ENCODE data around the gene SIGLECL1.

Gene SIGLECL1

DNA sequence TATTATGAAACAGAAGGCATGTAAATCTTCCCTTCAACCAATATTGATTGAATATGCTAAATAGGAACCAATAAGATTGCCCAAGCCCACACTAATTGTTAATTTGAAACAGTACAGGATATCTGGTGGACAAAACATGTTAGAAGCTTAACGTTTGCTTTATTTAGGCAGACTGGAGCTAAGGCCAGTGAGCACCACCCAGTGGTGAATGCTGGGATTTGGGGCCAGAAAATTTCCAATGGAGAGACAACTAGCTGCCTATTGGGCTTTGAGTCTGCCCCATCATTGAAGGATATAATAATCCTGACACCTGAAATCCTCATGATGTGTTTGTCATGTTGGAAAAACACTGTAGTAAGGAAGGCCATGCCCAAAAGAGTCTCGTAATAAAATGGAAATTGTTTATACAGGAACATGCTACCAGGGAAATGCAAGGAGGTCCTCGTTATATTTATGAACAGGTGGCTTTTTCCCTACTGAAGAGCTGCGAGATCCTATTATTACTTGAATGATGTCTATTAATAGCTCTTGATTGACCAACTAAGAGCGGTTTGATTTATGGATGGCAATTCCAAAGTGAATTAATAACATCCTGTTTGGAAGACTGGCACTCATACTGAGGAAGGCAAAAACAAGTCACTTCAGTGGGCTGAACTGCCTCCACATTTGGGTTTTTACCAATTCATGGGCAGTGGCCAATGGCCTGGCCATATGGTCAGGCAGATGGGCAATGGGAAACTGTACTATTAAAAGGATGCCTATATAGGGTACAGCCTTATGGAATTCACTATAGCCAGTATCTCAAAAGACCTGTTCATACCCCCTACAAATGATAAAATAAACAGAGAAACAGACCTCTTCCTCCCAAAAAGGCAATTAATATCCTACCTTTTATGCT is 8.7 kb downstream of the SIGLECL1 start:
- H3K4me3 ChIP-seq (ENCODE audit: low read depth, low read length) = no peak overlapping the region
- DNase-seq (ENCODE audit: low read depth) = peak; percentile 68
- TF ChIP-seq, protein P1, sequence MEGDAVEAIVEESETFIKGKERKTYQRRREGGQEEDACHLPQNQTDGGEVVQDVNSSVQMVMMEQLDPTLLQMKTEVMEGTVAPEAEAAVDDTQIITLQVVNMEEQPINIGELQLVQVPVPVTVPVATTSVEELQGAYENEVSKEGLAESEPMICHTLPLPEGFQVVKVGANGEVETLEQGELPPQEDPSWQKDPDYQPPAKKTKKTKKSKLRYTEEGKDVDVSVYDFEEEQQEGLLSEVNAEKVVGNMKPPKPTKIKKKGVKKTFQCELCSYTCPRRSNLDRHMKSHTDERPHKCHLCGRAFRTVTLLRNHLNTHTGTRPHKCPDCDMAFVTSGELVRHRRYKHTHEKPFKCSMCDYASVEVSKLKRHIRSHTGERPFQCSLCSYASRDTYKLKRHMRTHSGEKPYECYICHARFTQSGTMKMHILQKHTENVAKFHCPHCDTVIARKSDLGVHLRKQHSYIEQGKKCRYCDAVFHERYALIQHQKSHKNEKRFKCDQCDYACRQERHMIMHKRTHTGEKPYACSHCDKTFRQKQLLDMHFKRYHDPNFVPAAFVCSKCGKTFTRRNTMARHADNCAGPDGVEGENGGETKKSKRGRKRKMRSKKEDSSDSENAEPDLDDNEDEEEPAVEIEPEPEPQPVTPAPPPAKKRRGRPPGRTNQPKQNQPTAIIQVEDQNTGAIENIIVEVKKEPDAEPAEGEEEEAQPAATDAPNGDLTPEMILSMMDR (IDR thresholded peaks at IDR 0.05; ENCODE audit: insufficient read depth, low read depth, low read length, missing control alignments) = peak; percentile 87

DNA sequence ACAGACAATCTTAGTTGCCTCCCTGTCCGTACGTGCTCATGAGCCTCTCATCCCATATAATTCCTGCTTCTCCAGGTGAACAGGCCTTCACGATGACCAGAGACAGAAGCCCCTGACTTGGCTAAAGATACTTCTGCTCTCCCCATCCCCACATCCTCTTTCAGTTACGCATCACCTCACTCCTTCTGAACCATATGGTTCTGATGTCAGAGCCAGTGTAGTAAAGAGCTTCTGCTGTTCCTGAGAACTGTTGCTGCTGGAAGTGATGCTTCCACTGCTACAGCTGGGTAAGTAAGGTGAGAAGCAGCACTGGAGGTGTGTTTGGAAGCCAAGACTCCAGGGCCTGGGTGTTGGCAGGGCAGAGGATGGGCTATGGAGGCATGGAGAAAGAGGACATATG is 12.9 kb downstream of the SIGLECL1 start:
- TF ChIP-seq, protein P1 (IDR thresholded peaks at IDR 0.05; ENCODE audit: insufficient read depth, low read depth, low read length, missing control alignments) = no peak
- no peak for DNase-seq (ENCODE audit: low read depth)
- H3K4me3 ChIP-seq (ENCODE audit: low read depth, low read length) = no peak overlapping the region

DNA sequence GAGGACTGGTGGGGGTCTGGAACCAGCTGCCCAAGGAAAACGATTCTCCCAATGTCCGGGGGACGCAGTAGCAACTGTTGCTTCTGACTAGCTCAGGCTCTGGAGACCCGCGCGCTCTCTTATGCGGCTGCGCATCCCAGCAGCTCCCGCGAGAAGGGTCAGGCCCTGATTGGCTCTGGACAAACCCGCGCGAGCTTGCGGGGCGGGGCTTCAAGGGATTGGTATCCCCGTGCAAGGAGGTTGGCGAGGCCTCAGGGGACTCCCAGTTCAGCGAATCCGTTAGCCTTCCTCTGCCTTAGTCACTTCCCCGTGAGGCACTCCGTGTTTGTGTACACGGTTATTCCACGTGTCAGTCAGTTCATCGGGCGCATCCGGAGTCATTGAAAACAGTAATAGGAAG is 20.2 kb downstream of the SIGLECL1 start:
- no peak overlapping the region for H3K4me3 ChIP-seq (ENCODE audit: low read depth, low read length)
- DNase-seq (ENCODE audit: low read depth) = no peak
- TF ChIP-seq, protein P1 (IDR thresholded peaks at IDR 0.05; ENCODE audit: insufficient read depth, low read depth, low read length, missing control alignments) = no peak

DNA sequence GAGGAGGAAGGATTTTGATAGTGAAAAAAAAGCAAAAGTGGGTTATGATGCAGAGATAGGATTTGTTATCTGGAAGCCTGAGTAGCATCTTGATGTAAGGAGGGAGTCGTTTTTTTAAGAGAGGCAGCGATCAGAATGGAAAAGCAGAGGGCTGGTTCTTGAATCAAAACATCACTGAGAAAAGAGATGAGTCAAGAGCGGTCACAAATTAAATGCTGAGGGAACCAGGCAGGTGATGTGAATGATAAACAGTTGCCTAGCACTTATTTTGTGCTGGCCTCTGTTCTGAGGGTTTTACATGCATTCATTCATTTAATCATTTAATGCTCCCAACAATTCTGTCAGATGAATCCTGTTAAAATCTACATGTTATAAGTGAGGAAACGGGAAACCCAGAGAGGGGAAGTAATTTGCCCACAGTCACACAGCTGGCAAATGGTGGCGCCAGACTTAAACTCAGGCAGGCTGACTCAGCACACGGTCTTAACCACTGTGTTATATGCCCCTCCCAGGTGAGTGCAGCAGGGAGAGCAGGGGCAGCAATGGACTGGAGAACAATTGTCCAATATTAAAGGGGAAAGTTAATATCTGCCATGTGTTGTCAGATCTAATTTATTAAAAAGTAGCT is 21.4 kb downstream of the SIGLECL1 start:
- DNase-seq (ENCODE audit: low read depth) = no peak
- TF ChIP-seq, protein P1 (IDR thresholded peaks at IDR 0.05; ENCODE audit: insufficient read depth, low read depth, low read length, missing control alignments) = no peak
- H3K4me3 ChIP-seq (ENCODE audit: low read depth, low read length) = no peak overlapping the region

DNA sequence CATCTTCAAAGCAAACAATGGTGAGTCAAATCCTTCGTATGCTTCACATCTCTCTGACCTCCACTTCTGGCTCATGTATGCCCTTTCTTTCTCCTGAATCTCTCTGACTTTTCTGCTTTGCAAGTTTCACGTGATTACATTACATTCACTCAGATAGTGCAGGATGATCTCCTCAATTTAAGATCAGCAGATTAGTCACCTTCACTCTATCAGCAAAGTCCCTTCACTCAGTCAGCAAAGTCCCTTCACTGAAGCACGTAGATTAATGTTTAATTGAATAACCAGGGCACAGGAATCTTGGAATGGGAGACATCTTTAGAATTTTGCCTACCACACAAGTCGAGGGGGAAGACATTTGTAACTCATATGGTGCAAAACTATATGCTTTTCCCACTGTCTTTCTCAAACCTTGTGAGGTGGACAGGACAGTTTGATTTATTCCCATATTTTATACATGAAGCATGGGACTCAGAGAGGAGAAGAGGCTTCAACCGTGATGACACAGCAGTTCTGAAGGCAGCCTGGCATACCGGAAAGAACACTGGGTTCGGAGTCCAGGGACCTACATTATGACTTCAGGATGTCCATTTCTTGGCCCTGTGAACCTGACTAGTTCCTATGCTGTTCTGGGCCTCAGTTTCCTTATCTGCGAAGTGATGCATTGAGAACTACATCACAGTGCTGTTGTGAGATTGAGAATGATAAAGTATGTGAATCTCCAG is 23.3 kb downstream of the SIGLECL1 start:
- no peak for DNase-seq (ENCODE audit: low read depth)
- no peak overlapping the region for H3K4me3 ChIP-seq (ENCODE audit: low read depth, low read length)
- TF ChIP-seq, protein P1 (IDR thresholded peaks at IDR 0.05; ENCODE audit: insufficient read depth, low read depth, low read length, missing control alignments) = no peak

DNA sequence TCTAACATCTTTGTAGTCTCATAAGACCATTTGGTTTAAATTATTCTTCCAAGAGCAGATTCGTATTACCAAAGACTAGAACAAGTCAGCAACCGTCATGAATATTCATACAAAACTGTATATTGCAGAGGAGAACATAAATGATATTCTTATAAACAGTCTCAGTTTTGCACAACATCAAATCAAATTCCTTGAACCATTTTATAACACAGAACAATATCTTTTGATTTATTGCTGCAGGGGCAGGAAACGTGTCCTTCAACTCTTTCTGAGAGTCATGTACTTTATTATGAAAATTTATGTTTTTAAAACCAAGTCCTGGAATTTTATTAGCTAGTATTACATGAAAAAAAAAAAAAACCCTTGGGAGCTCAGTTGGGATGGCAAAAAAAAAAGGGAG is 26.2 kb downstream of the SIGLECL1 start:
- TF ChIP-seq, protein P1 (IDR thresholded peaks at IDR 0.05; ENCODE audit: insufficient read depth, low read depth, low read length, missing control alignments) = no peak

More for the DNA sequence above, 26.2 kb downstream of the SIGLECL1 start:
- H3K4me3 ChIP-seq (ENCODE audit: low read depth, low read length) = no peak overlapping the region
- DNase-seq (ENCODE audit: low read depth) = no peak
